GM20000 (cell line): ENCODE measurements around the gene TNFAIP6.
"Not testable (repeated sequence)": the region's sequence is repeated elsewhere in the genome, so short reads cannot be mapped to it uniquely, and the experiment has no call there.

Experiments
- DNase-seq: peaks from one replicate; pipeline ENCODE4 v3.0.0; 2012; ENCODE audit warnings: low spot score
- TF ChIP-seq, protein P1 (sequence below): IDR thresholded peaks from 2 replicates; pipeline ENCODE4 v1.5.1; 2012; ENCODE audit warnings: mild to moderate bottlenecking, control low read depth; ENCODE audit errors: extremely low read depth, missing control alignments

The TNFAIP6 gene, protein sequence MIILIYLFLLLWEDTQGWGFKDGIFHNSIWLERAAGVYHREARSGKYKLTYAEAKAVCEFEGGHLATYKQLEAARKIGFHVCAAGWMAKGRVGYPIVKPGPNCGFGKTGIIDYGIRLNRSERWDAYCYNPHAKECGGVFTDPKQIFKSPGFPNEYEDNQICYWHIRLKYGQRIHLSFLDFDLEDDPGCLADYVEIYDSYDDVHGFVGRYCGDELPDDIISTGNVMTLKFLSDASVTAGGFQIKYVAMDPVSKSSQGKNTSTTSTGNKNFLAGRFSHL

DNA sequence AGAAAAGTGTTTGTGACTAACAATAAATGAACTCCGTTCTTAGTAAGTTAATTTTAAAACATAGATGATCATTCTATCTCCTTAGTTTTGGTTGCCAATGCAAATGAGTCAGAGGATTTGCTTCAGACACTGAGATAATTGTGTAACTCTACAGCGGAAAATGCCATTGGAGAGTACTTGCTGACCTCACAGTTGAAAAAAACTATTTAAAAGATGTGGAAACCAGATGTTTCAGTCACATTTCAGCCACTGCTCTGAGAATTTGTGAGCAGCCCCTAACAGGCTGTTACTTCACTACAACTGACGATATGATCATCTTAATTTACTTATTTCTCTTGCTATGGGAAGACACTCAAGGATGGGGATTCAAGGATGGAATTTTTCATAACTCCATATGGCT is at the start of gene TNFAIP6:
TNFAIP6 (plus strand) TSS at position 234 of the 400 bp plus-strand sequence; CDS start at position 309, 75 bp downstream.
- TF ChIP-seq, protein P1, sequence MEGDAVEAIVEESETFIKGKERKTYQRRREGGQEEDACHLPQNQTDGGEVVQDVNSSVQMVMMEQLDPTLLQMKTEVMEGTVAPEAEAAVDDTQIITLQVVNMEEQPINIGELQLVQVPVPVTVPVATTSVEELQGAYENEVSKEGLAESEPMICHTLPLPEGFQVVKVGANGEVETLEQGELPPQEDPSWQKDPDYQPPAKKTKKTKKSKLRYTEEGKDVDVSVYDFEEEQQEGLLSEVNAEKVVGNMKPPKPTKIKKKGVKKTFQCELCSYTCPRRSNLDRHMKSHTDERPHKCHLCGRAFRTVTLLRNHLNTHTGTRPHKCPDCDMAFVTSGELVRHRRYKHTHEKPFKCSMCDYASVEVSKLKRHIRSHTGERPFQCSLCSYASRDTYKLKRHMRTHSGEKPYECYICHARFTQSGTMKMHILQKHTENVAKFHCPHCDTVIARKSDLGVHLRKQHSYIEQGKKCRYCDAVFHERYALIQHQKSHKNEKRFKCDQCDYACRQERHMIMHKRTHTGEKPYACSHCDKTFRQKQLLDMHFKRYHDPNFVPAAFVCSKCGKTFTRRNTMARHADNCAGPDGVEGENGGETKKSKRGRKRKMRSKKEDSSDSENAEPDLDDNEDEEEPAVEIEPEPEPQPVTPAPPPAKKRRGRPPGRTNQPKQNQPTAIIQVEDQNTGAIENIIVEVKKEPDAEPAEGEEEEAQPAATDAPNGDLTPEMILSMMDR = no peak
- no peak for DNase-seq

DNA sequence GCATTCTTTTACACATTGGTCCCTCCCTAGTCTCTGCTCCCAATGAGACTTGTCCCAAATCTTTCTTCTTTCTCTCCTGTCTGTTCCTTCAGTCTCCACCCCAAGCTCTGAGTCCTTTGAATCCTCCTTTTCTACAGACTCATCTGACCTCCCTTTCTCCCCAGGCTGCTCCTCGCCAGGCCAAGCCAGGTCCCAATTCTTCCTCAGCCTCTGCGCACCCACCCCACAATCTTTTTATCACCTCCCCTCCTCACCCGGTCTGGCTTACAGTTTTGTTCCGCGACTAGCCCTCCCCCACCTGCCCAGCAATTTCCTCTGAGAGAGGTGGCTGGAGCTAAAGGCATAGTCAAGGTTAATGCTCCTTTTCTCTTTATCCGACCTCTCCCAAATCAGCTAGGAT is 47.1 kb upstream of the TNFAIP6 start:
- not testable (repeated sequence) for DNase-seq

DNA sequence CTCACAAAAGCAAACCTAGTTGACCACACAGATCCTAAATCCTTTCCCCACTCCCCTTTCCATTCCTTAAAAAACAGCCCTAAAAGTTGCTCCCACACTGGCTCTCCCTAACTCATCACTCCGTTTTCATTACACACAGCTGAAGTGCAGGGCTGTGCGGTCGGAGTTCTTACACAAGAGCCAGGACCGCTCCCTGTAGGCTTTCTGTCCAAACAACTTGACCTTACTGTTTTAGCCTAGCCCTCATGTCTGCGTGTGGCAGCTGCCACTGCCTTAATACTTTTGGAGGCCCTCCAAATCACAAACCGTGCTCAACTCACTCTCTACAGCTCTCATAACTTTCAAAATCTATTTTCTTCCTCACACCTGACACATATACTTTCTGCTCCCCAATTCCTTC is 45.0 kb upstream of the TNFAIP6 start:
- not testable (repeated sequence) for DNase-seq

DNA sequence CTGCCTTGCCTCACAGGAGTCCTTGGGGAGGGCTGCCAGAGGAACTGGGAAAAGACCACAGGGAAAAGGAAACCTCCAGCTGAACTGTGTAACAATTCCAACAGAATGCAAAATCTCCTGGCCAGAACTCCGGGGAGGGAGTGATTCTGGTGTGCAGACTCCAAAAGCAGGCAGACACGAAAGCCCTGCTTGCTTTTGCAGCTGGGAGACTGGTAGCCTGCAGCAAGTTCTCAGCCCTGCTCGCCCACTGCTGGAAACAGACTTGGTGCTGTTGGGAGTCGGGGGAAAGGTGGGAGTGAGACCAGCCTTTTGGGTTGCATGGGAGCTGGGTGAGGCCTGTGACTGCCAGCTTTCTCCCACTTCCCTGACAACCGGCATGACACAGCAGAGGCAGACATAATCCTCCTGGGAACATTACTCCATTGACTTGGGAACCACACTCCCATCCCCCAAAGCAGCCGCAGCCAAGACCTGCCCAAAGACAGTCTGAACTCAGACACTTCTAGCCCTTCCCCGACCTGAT is 42.0 kb upstream of the TNFAIP6 start:
- DNase-seq = no peak
- TF ChIP-seq, protein P1 = no peak

DNA sequence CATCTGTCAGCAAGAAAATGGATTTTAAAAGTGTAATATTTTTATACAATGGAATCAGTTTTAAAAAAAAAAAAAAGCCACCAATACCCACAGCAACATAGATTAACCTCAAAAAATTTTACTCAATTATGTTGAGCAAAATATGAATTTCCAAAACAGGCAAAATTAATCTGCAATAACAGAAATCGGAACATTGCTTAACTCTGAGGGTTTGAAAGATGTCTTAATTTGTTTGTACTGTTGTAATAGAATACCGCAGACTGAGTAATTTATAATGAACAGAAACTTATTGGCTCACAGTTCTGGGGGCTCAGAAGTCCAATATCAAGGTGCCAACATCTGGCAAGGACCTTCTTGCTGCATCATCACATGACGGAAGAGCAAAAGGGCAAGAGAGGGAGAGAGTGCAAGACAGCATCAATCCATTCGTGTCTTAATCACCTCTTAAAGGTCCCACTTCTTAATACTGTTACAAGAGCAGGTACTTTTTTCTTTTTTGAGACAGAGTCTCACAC is 31.8 kb upstream of the TNFAIP6 start:
- no peak for DNase-seq
- TF ChIP-seq, protein P1 = no peak

DNA sequence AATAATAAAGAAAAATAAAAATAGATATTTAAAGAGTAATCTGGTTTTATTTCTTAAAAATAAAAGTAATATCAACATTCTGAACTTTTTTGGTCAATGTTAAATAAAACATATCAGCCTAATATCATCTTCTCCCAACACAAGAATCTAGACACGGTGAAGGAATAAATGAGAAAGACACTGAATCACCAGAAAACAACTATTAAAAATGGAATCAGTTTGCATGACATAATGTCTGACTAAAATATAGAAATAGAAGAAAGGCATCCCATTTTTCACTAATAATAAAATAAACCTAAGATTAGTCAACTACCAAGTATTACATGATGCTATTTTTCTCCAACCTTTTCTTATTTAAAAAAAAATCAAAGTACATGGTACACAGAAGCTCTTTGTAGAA is 30.8 kb upstream of the TNFAIP6 start:
- DNase-seq = no peak
- TF ChIP-seq, protein P1 = no peak

DNA sequence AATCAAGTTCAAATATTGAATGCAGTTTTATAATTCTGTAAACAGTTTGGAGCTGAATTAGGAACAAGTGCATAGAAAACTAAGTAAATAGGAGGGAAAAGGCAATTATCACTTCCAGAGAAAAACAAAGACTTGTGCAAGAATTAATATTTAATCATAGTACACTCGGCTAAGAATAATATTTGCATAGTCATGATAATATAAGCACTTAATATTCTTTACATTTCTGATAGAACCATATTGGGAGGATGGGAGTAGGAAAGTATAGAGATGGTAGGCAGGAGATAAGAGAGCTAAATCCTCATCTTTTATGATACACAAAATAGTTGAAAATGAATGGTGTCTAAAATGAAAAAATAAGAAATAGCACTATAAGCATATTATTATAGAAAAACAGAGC is 27.4 kb upstream of the TNFAIP6 start:
- TF ChIP-seq, protein P1 = no peak
- no peak for DNase-seq

DNA sequence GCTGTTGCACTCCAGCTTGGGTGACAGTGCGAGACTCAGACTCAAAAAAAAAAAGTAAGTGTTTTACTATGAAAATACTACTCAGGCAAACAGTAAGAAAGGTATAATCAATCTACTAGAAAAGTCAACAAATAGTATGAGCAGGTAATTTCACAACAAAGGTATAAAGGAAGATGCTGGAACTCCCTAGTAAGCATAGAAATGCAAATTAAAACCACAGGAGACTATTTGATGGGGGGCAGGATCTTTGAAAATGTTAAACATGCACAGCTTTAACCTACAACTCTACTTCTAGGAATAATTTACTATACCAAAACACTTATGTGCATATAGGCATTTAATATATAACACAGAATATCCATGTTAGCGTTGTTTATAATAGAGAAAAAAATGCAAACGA is 24.3 kb upstream of the TNFAIP6 start:
- DNase-seq = no peak
- TF ChIP-seq, protein P1 = no peak
